ENCODE results near the gene UGT1A3.

UGT1A3 gene

GRCh38 chr2:233799716-233800115 lies 70.9 kb downstream of the UGT1A3 start:
- CTCF ChIA-PET: interaction anchor here (1.6 kb wide), 1 partner anchor 88 kb away, joined by 3 read pairs; no protein-coding TSS in a partner anchor
- DNase-seq (ENCODE audit: extremely low spot score): no peak
- POLR2A ChIA-PET: no interaction called here
- no peak for TF ChIP-seq CTCF (IDR thresholded peaks at IDR 0.05; ENCODE audit: control extremely low read depth, extremely low read depth, low read depth, missing control alignments)

- no peak for TF ChIP-seq CTCF (IDR thresholded peaks at IDR 0.05; ENCODE audit: control extremely low read depth, extremely low read depth, low read depth, missing control alignments)
- ChIA-PET CTCF (interaction anchor here (1.6 kb wide), 1 partner anchor 89 kb away, joined by 3 read pairs; no protein-coding TSS in a partner anchor), POLR2A (no interaction called here)
- no peak for DNase-seq (ENCODE audit: extremely low spot score)
These were observed 71.4 kb downstream of the UGT1A3 start for GRCh38 chr2:233800208-233800607.

GRCh38 chr2:233801357-233802131 lies 72.7 kb downstream of the UGT1A3 start:
- no peak for TF ChIP-seq CTCF (IDR thresholded peaks at IDR 0.05; ENCODE audit: control extremely low read depth, extremely low read depth, low read depth, missing control alignments)
- ChIA-PET POLR2A (no interaction called here), CTCF (no interaction called here)
- no peak for DNase-seq (ENCODE audit: extremely low spot score)

- ChIA-PET POLR2A (no interaction called here), CTCF (no interaction called here)
- TF ChIP-seq CTCF (IDR thresholded peaks at IDR 0.05; ENCODE audit: control extremely low read depth, extremely low read depth, low read depth, missing control alignments): no peak
- no peak for DNase-seq (ENCODE audit: extremely low spot score)
These were observed 73.4 kb downstream of the UGT1A3 start for GRCh38 chr2:233802132-233802815.

DNA sequence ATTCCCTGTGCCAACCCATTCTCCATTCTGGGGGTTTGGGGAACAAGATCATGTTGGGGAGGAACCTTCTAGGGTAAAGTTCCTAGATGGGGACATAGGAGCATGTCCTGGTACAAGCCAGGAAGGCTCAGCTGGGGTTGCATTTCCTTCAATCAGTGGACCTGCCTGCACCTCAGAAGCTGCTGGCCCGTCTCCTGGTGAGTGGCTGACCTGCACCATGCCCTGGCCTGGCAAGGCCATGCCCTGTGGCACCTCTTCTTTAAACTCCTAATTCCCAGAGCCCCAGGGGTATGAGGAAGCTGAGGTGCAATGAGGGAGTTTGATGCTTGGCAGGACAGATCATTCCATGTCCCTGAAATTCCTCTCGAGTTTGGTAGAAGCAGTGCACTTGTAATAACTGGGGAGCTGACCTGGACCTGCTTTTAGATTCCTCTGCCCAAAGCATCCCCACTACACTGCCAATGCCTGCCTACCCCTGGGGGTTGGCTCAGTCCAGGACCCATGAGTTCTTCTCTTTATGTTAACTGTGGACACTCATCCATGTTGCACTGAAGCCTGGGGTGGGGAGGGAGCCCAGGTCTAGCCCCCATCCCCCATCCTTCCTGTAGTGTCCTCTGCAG lies 74.6 kb downstream of the UGT1A3 start:
- CTCF ChIA-PET: interaction anchor here (1.4 kb wide), 1 partner anchor 11 kb away, joined by 3 read pairs; no protein-coding TSS in a partner anchor
- POLR2A ChIA-PET: no interaction called here
- no peak for TF ChIP-seq CTCF (IDR thresholded peaks at IDR 0.05; ENCODE audit: control extremely low read depth, extremely low read depth, low read depth, missing control alignments)
- no peak for DNase-seq (ENCODE audit: extremely low spot score)

GRCh38 chr2:233803994-233804393 lies 75.2 kb downstream of the UGT1A3 start:
- POLR2A ChIA-PET: no interaction called here
- TF ChIP-seq CTCF (IDR thresholded peaks at IDR 0.05; ENCODE audit: control extremely low read depth, extremely low read depth, low read depth, missing control alignments): no peak
- DNase-seq (ENCODE audit: extremely low spot score): no peak
- CTCF ChIA-PET: interaction anchor here (1.4 kb wide), 1 partner anchor 11 kb away, joined by 3 read pairs; no protein-coding TSS in a partner anchor
